OCI-LY7 (cell line): Measurements from ENCODE around the gene GALNT9.

ENCODE experiments used
- EZH2phosphoT487 ChIP-seq: fragments of 200-600 bp; sonication (generic); IDR thresholded peaks from 2 replicates; pipeline ENCODE4 v1.6.1; 2018; ENCODE audit warnings: low read depth, borderline replicate concordance, mild to moderate bottlenecking, mixed run types, antibody characterized with exemption, low read length, moderate library complexity, mixed read lengths
- TF ChIP-seq, protein P1 (sequence below): fragments of 200-600 bp; sonication (generic); conservative IDR thresholded peaks from 2 replicates; pipeline ENCODE4 v1.5.1; 2014; ENCODE audit warnings: mild to moderate bottlenecking, antibody characterized with exemption, low read length, moderate library complexity, mixed read lengths

DNA sequence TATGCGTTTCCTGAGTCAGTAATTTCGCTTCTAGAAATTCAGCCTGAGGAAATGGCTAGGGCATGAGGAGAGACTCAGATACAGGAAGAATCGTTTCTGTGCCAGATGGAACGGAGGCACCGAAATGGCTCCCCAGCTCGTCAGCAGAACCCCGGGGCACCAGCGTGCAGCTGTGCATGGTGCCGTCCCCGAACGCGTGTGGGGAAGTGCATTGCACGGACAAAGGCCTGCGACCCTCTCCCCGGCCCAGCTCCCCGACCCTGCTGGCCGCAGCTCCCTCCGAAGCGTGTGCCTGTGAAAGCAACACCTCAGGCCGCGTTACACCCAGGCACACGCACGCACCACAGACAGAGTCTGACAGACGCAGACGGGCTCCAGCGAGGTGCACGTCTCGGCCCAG lies 102.3 kb downstream of the GALNT9 start:
- TF ChIP-seq, protein P1, sequence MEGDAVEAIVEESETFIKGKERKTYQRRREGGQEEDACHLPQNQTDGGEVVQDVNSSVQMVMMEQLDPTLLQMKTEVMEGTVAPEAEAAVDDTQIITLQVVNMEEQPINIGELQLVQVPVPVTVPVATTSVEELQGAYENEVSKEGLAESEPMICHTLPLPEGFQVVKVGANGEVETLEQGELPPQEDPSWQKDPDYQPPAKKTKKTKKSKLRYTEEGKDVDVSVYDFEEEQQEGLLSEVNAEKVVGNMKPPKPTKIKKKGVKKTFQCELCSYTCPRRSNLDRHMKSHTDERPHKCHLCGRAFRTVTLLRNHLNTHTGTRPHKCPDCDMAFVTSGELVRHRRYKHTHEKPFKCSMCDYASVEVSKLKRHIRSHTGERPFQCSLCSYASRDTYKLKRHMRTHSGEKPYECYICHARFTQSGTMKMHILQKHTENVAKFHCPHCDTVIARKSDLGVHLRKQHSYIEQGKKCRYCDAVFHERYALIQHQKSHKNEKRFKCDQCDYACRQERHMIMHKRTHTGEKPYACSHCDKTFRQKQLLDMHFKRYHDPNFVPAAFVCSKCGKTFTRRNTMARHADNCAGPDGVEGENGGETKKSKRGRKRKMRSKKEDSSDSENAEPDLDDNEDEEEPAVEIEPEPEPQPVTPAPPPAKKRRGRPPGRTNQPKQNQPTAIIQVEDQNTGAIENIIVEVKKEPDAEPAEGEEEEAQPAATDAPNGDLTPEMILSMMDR: no peak
- TF ChIP-seq EZH2phosphoT487: no peak
